Cortex of kidney (tissue), 1 donor: ENCODE data around the gene GLRA3.
"Not testable (repeated sequence)": the region's sequence is repeated elsewhere in the genome, so short reads cannot be mapped to it uniquely, and the experiment has no call there.

Experiments used
- DNase-seq: peaks from one replicate; lab custom pipeline; 2025; lab: John Stamatoyannopoulos, UW

GLRA3 gene

GRCh38 chr4:174828845-174829701 is at the start of gene GLRA3:
TSS of gene GLRA3 (minus strand) at chr4:174829247. CDS start at chr4:174828811, 436 bp downstream.
- no peak for DNase-seq

DNA sequence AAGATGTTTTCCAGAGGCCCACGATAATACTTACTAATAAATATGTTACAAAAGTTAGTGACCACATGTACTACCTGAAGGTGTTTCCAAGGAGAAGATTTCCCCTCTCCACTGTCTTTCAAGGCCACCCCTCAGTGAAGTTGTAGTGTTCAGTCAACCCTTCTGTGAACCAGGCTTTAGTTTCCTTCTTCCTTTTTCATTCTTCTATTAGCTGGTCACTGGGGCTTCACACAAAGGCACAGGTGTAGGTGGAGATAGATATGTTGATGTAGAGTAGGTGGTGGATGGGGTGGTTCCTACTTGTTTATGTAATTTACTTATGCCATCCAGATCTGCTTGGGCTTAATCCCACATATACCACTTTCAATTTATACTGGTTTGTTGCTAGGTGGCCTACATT is 45.9 kb upstream of the GLRA3 start:
- DNase-seq = no peak

DNA sequence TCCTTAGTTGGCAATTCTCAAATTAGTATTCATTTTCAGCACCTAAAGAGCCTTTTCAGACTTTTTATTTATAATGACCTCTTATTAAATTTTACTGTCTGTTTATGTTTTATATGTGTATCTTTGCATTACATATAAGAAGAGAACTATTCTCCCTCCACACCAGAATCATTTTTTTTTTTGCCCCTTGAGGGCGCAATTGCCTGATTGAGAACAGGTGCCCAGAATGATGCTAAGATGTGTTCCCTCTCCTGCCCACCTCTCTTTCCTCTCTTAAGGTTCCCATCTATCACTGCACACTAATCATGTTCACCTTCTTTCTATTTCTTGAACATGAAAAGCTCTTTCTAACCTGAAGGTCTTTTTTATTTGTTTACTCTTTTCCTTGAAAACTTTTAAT is 44.9 kb upstream of the GLRA3 start:
- no peak for DNase-seq

DNA sequence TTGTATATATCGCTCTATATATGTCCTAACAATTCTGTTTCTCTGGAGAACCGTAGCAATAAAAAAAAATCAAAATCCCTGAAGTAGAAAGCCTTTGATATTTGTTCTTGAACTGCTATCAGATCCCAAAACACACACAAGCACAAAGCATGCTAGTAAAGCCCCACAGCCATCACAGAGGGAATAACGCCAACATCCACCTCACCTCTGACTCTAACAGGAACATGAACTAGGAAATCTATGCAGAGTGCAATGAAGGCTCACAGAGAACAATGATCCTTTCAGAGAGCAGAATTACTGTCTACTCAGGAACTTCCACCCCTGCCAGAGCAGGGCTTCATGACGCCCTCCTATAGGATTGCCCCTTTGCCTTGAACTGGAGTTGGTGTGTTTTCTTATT is 44.1 kb upstream of the GLRA3 start:
- not testable (repeated sequence) for DNase-seq

- no peak for DNase-seq
Observed at GRCh38 chr4:174871407-174871806, 42.4 kb upstream of the GLRA3 start.

GRCh38 chr4:174870311-174870710 is 41.3 kb upstream of the GLRA3 start:
- DNase-seq = no peak

- DNase-seq = no peak
Observed at GRCh38 chr4:174869339-174869738, 40.3 kb upstream of the GLRA3 start.

DNA sequence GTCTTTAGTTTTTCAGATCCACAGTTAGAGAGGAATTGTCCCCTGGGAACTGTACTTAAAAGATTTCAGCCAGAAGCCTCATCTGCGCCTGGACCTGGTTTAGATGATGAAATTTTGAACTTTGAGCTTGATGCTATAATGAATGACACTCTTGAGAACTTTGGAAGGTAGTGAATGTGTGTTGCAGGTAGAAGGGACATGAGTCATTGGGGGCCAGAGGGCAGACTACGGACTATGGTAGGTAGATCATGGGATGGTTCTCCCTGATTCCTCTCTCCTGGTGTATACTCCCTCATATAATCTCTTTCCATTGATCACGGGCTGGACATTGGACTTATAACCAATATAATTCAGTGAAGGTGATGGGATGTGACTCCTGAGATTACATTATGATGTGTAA is 38.9 kb upstream of the GLRA3 start:
- DNase-seq = no peak

- no peak for DNase-seq
Observed at GRCh38 chr4:174865418-174865985, 36.5 kb upstream of the GLRA3 start.

GRCh38 chr4:174864031-174864430 is 35.0 kb upstream of the GLRA3 start:
- DNase-seq = no peak

DNA sequence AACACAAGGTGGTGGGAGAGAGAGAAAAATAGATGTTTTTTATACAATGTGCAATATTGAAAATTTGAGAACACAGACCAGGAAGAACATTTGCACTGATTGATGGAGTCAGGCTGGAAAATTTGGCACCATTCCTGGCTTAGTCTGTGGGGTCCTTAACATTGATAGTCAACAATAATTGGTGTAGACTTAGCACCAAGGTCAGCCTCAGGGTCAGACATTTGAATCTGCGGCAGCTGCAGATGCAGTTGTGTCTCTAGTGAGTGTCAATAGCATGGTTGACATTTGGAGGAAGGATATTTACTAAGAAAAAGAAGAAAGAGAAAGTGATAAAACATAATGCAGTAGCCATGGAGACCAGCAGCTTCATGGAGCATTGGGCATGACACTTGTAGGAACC is 31.5 kb upstream of the GLRA3 start:
- DNase-seq = no peak

DNA sequence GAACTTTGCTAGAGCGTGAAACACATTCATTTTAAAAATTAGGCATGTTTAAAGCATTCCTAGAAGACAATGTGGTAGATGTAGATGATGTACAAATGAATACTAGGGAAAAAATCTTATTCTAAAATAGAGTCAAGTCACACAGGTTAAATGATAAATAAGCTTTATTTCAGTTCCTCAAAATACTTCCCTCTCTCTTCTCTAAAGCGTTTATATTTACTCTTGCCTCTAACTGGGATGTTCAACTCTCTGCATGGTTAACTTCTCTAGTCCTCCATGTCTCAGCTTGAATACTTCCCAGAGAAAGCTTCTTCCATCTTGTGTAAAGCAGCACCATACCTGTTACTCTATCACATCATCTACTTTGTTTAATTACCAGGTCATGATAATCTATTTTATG is 30.9 kb upstream of the GLRA3 start:
- no peak for DNase-seq

DNA sequence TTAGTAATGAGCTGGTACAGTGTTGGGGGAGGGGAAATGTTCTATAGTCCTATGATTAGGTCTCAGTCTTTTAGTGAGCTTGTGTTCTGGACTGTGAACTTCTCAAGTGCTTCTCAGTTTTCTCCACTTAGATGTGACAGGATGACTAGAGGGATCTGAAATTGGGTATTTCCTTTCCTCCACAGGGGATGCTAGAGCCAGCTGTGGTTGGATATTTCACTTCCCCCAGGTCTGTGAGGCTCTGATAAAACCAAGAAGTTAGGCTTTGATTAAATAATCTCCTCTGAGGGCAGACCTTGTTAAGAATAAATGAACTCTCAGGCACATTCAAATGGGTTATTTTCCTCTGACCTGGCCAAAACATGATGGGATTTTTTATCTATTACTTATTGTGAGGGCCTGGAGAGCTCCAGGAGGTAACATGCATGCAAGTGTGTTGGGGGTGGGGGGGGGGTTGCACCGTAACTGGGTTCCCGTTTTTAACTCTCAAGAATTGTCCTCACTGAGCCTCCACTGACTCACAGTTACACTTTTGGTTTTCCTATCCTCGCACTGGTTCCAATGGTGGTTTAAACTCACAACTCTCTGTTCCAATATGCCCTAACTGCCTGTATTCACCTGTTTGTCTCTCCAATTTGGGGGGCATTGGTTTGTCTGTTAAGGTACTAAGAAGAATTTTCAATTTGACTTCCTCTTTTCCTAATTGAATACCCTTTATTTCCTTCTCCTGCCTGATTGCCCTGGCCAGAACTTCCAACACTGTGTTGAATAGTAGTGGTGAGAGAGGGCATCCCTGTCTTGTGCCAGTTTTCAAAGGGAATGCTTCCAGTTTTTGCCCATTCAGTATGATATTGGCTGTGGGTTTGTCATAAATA is 28.1 kb upstream of the GLRA3 start:
- DNase-seq = no peak

DNA sequence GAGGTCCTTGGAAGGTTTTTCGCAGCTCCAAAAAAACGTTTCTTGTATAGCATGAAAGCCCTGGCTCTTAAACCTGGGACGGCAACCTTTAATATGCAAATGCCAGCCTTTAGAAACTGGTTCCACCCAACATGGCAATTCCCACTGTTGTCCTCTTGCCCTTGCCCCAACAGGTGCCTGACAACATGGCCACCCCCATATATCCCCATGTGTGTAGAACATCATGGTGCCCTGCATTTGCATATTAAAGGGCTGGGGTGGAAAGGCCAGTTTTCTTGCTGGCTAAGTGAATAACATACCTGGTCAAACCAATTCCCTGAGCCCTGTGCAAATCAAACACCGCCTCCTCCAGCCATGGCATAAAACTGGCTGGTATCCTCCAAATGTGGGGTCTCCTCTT is 26.0 kb upstream of the GLRA3 start:
- no peak for DNase-seq

DNA sequence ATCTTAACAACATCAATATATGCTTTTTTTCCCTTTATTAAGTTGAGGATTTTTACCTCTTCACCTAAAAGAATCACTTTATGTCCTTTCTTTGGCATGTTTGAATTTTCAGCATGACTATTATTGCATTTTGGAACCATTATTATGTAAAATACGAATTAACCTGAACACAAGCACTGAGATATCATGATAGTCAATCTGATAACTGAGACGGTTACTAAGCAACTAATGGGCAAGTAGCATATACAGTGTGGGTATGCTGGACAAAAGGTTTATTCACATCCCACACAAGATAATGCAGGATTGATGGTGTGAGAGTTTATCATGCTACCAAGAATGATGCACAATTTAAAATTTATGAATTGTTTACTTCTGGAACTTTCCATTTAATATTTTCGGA is 24.6 kb upstream of the GLRA3 start:
- no peak for DNase-seq

- DNase-seq = no peak
Observed at GRCh38 chr4:174848596-174848995, 19.5 kb upstream of the GLRA3 start.

- no peak for DNase-seq
Observed at GRCh38 chr4:174847801-174848427, 18.9 kb upstream of the GLRA3 start.

DNA sequence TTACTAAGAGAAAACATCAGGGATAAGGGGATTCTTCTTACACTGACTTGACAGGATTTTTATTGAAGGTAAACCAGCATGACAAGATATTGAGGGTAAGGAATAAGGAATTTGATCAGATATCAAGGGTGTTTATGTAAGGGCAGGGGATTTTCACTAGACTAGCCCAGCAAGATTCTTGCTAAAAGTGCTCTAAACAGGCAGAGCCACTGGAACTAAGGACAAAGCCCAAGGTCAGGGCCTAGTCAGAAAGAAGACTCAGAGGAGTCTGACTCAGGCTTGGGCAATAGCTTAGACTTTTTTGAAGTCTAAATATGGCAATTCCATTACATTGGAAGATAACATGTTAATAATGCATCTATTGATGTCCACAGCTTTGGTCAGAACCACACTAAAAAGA is 6.5 kb upstream of the GLRA3 start:
- DNase-seq = no peak

GRCh38 chr4:174834477-174834876 is 5.4 kb upstream of the GLRA3 start:
- DNase-seq = no peak

DNA sequence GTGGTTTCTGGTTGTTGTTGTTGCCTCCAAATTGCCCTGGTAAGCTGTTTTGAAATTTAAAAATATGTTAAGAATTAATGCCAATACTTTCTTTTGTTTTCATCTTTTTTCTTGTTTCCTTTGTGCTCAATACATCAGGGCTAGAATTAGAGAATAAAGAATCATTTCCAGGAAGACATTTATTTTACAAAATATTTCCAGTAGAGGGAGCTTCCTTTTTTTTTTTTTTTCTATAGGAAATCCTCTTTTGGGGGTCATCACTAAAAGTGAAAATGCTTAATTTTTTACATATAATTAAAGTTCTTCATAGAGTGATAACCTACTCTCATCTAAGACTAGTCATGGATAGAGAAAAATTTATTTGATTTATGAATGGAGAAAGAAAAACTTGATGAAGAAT is 2.4 kb downstream of the GLRA3 start:
- no peak for DNase-seq

- no peak for DNase-seq
Observed at GRCh38 chr4:174815282-174815681, 13.8 kb downstream of the GLRA3 start.

- no peak for DNase-seq
Observed at GRCh38 chr4:174813292-174813691, 15.8 kb downstream of the GLRA3 start.
